ENCODE measurements around the gene TRIM29. TPM values are rescaled to one million over a fixed set of nuclear protein-coding genes. Genes with fewer than 3 reads are reported as not detected.

Gene TRIM29
- total and polyA plus RNA-seq, 2 of the 4 experiments (the other 2 are of a cell fraction) = not detected

DNA sequence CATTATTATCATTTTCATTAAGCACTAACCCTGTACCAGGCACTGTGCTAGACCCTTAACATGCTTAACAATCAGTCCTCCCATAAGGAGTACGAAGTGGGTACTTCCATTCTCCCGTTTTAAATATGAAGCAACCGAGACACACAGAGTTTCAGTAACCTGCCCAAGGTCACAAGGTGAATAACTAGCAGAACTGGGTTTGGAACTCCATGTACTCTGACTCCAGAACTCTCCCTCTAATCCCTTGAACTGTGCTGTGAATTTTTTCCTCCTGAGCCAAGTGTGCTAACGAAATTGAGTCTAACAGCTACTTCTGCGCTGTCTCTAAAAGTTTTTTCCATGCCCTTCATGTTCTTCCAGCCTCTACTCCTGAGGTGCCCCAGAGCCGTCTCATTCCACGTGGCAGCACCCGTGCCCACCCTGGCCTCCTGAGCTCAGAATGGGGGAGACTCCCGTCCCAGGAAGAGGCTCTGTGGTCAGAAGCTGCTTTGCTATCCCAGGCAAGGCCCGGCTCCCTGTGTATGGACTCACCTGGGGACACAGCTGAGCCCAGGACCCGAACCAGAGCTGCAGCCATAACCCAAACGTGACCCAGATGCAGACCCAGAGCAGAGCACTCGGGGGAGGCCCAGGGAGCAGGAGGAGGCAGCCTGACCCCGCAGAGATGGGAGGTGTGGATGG is 8.6 kb upstream of the TRIM29 start:
- ChIA-PET POLR2A (ENCODE audit: unreplicated experiment) (no interaction called here), CTCF (no interaction called here)
- TF ChIP-seq, protein P1, sequence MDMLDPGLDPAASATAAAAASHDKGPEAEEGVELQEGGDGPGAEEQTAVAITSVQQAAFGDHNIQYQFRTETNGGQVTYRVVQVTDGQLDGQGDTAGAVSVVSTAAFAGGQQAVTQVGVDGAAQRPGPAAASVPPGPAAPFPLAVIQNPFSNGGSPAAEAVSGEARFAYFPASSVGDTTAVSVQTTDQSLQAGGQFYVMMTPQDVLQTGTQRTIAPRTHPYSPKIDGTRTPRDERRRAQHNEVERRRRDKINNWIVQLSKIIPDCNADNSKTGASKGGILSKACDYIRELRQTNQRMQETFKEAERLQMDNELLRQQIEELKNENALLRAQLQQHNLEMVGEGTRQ (IDR thresholded peaks at IDR 0.05; ENCODE audit: low read depth, low read length) = no peak
- TF ChIP-seq POLR2A (IDR thresholded peaks at IDR 0.05; ENCODE audit: low read depth, low read length) (no peak), FOS (IDR thresholded peaks at IDR 0.05; ENCODE audit: low read depth, low read length) (no peak), MAFK (IDR thresholded peaks at IDR 0.05; ENCODE audit: low read depth, low read length) (no peak), RAD21 (IDR thresholded peaks at IDR 0.05; ENCODE audit: low read length) (no peak), RCOR1 (IDR thresholded peaks at IDR 0.05; ENCODE audit: insufficient replicate concordance, low read length) (no peak), MXI1 (IDR thresholded peaks at IDR 0.05; ENCODE audit: borderline replicate concordance, low read depth, low read length) (no peak), RFX5 (IDR thresholded peaks at IDR 0.05; ENCODE audit: low read depth, low read length) (no peak), SMC3 (IDR thresholded peaks at IDR 0.05; ENCODE audit: low read depth, low read length) (no peak), MAZ (IDR thresholded peaks at IDR 0.05; ENCODE audit: borderline replicate concordance, low read depth, low read length) (no peak), BHLHE40 (IDR thresholded peaks at IDR 0.05; ENCODE audit: low read depth, low read length) (no peak), NFE2L2 (IDR thresholded peaks at IDR 0.05; ENCODE audit: low read depth, low read length) (no peak), CHD1 (IDR thresholded peaks at IDR 0.05; ENCODE audit: low read depth, low read length) (no peak), CEBPB (IDR thresholded peaks at IDR 0.05; ENCODE audit: low read depth, low read length) (no peak)
- TF ChIP-seq, protein P2, sequence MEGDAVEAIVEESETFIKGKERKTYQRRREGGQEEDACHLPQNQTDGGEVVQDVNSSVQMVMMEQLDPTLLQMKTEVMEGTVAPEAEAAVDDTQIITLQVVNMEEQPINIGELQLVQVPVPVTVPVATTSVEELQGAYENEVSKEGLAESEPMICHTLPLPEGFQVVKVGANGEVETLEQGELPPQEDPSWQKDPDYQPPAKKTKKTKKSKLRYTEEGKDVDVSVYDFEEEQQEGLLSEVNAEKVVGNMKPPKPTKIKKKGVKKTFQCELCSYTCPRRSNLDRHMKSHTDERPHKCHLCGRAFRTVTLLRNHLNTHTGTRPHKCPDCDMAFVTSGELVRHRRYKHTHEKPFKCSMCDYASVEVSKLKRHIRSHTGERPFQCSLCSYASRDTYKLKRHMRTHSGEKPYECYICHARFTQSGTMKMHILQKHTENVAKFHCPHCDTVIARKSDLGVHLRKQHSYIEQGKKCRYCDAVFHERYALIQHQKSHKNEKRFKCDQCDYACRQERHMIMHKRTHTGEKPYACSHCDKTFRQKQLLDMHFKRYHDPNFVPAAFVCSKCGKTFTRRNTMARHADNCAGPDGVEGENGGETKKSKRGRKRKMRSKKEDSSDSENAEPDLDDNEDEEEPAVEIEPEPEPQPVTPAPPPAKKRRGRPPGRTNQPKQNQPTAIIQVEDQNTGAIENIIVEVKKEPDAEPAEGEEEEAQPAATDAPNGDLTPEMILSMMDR (conservative IDR thresholded peaks at IDR 0.05; ENCODE audit: low read depth, low read length) = no peak
- TF ChIP-seq, protein P3, sequence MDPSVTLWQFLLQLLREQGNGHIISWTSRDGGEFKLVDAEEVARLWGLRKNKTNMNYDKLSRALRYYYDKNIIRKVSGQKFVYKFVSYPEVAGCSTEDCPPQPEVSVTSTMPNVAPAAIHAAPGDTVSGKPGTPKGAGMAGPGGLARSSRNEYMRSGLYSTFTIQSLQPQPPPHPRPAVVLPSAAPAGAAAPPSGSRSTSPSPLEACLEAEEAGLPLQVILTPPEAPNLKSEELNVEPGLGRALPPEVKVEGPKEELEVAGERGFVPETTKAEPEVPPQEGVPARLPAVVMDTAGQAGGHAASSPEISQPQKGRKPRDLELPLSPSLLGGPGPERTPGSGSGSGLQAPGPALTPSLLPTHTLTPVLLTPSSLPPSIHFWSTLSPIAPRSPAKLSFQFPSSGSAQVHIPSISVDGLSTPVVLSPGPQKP (IDR thresholded peaks at IDR 0.05; ENCODE audit: borderline replicate concordance, low read depth, low read length) = no peak
- Histone ChIP-seq H3K4ac (ENCODE audit: low read depth, low read length) (no peak overlapping the region), H2AK9ac (replicated peaks; ENCODE audit: low read depth, low read length, poor library complexity) (no peak overlapping the region), H3K14ac (replicated peaks; ENCODE audit: low read depth, low read length) (no peak overlapping the region), H2AFZ (replicated peaks; ENCODE audit: low read length, poor library complexity) (no peak overlapping the region), H3K4me1 (ENCODE audit: control insufficient read depth, insufficient read depth, low read length) (no peaks in the 10 kb centered on the region), H3K79me1 (ENCODE audit: low read depth in 1 of 2, low read length in 2 of 2) (no peaks in the 10 kb centered on the region), H4K5ac (ENCODE audit: low read depth, low read length) (no peak overlapping the region), H2BK120ac (ENCODE audit: low read depth, low read length) (no peak overlapping the region), H3K56ac (ENCODE audit: extremely low read depth, insufficient read depth, low read length) (no peak overlapping the region), H3K4me2 (ENCODE audit: low read depth, low read length) (no peak overlapping the region), H4K8ac (ENCODE audit: low read depth in 2 of 2, low read length in 2 of 2) (no peak overlapping the region), H3K27ac (ENCODE audit: insufficient read depth, low read length) (no peak overlapping the region), H2BK20ac (ENCODE audit: low read depth, low read length) (no peak overlapping the region), H4K91ac (ENCODE audit: insufficient read depth, low read depth, low read length) (no peak overlapping the region), H2BK5ac (ENCODE audit: low read depth, low read length, poor library complexity, severe bottlenecking) (no peak overlapping the region), H2AK5ac (ENCODE audit: low read depth, low read length) (no peak overlapping the region), H3K36me3 (ENCODE audit: control insufficient read depth, insufficient read depth, low read length) (no peaks in the 10 kb centered on the region), H3K27me3 (ENCODE audit: control insufficient read depth, insufficient read depth, low read length) (peaks cover 45% of the 10 kb centered on the region), H3K9me1 (ENCODE audit: insufficient read depth, low read length) (no peaks in the 10 kb centered on the region), H3K9me3 (ENCODE audit: control insufficient read depth, insufficient read depth, low read length) (no peaks in the 10 kb centered on the region), H3K18ac (ENCODE audit: low read depth, low read length) (no peak overlapping the region), H3K9ac (ENCODE audit: low read depth, low read length) (no peak overlapping the region), H4K20me1 (ENCODE audit: insufficient read depth, low read length) (no peaks in the 10 kb centered on the region), H3K23ac (ENCODE audit: low read depth, low read length) (no peak overlapping the region), H2BK15ac (ENCODE audit: low read depth, low read length) (no peak overlapping the region), H3K4me3 (ENCODE audit: insufficient read depth, low read depth, low read length) (no peak overlapping the region)
- no TSS peak for BruUV-seq (replicated peaks)
- no peak for DNase-seq
- dilution Hi-C loops (cut with HindIII; ENCODE audit: low sequenced_read_pairs, unreplicated experiment) (no loop called here), in situ Hi-C loops (cut with MboI; ENCODE audit: low sequenced_read_pairs) (no loop called here), intact Hi-C loops (cut with micrococcal nuclease) (no loop called here)
- 47% methylated on average over 11 of the region's 14 CpGs; no CpG with 5 or more reads in 1 of the 2 experiments for WGBS, 2 experiments (ENCODE audit: extremely low coverage in 2 of 2, insufficient read length in 1 of 2)
- no peak for ATAC-seq (ENCODE audit: low read depth)

Data from IMR-90 (cell line).